OCI-M2 (cell line): ENCODE results near the gene DNM1.
"Not testable (repeated sequence)": the region's sequence is repeated elsewhere in the genome, so short reads cannot be mapped to it uniquely, and the experiment has no call there.

ENCODE experiments used
- DNase-seq: peaks from one replicate; lab custom pipeline; 2025; ENCODE audit not compliant: unreplicated experiment; lab: John Stamatoyannopoulos, UW

DNM1 gene

GRCh38 chr9:128274245-128274644 is 71.1 kb downstream of the DNM1 start:
- DNase-seq: no peak

- DNase-seq: no peak
These were observed 72.2 kb downstream of the DNM1 start, which contains the start of gene GOLGA2 for GRCh38 chr9:128275198-128276007. GOLGA2 (minus strand) TSS chr9:128276007; CDS start chr9:128275976, 31 bp downstream.

- peak; percentile 96 for DNase-seq
These were observed 72.9 kb downstream of the DNM1 start, which contains the start of gene SWI5 for GRCh38 chr9:128276008-128276573. SWI5 (plus strand) TSS chr9:128276276.

- no peak for DNase-seq
These were observed 73.5 kb downstream of the DNM1 start for GRCh38 chr9:128276574-128277270.

- DNase-seq: not testable (repeated sequence)
These were observed 76.2 kb downstream of the DNM1 start for GRCh38 chr9:128279088-128280073.

GRCh38 chr9:128280084-128280622 is 77.0 kb downstream of the DNM1 start:
- no peak for DNase-seq

GRCh38 chr9:128282500-128282899 is 79.3 kb downstream of the DNM1 start:
- DNase-seq: no peak

- no peak for DNase-seq
These were observed 82.0 kb downstream of the DNM1 start for GRCh38 chr9:128285033-128285784.

GRCh38 chr9:128286440-128286839 is 83.3 kb downstream of the DNM1 start:
- no peak for DNase-seq

GRCh38 chr9:128288273-128289004 is 85.3 kb downstream of the DNM1 start:
- no peak for DNase-seq

- no peak for DNase-seq
These were observed 88.8 kb downstream of the DNM1 start for GRCh38 chr9:128292009-128292408.

GRCh38 chr9:128293091-128293490 is 89.9 kb downstream of the DNM1 start:
- DNase-seq: no peak

GRCh38 chr9:128294142-128294541 is 91.0 kb downstream of the DNM1 start:
- DNase-seq: no peak

- peak; percentile 6 for DNase-seq
These were observed 93.4 kb downstream of the DNM1 start for GRCh38 chr9:128296340-128297220.

GRCh38 chr9:128297221-128297773 is 94.1 kb downstream of the DNM1 start:
- no peak for DNase-seq

- DNase-seq: no peak
These were observed 95.6 kb downstream of the DNM1 start for GRCh38 chr9:128298535-128299482.
